Breast epithelium (tissue), 4 donors: Measurements from ENCODE around the gene TXNDC15. TPM values are rescaled to one million over a fixed set of nuclear protein-coding genes. Genes with fewer than 3 reads are reported as not detected.
"Not testable (repeated sequence)": the region's sequence is repeated elsewhere in the genome, so short reads cannot be mapped to it uniquely, and the experiment has no call there.

Experiments used
- DNase-seq, 2 donors: peaks; one replicate each; pipeline ENCODE4 v3.0.0-alpha.2; 2019; ENCODE audit warnings: low spot score in 2 of 2
- H3K27ac ChIP-seq, 2 donors: fragments of 200-600 bp; sonication (generic) in 1 of 2; one replicate each; pipeline ENCODE4 v1.5.1; 2016 to 2019; ENCODE audit warnings: mild to moderate bottlenecking in 1 of 2
- H3K27me3 ChIP-seq, 2 donors: fragments of 200-600 bp; sonication (generic) in 1 of 2; one replicate each; pipeline versions ENCODE4 v1.5.1 to v1.6.0; 2017 to 2019; ENCODE audit warnings: control low read depth in 1 of 2, mild to moderate bottlenecking in 1 of 2
- H3K36me3 ChIP-seq: fragments of 200-600 bp; one replicate; pipeline ENCODE4 v1.5.1; 2019
- H3K4me1 ChIP-seq, 2 donors: fragments of 200-600 bp; sonication (generic); one replicate each; pipeline ENCODE4 v1.5.1; 2016 to 2019; ENCODE audit warnings: control low read depth in 1 of 2
- H3K4me3 ChIP-seq, 3 donors: fragments of 200-600 bp; sonication (generic); 1 replicate in 2 of 3; 2 replicates in 1 of 3; pipeline ENCODE4 v1.5.1; 2016 to 2019; ENCODE audit warnings: mild to moderate bottlenecking in 3 of 3, moderate library complexity in 2 of 3
- H3K9me3 ChIP-seq, 2 donors: fragments of 200-600 bp; sonication (generic) in 1 of 2; one replicate each; pipeline ENCODE4 v1.5.1; 2016 to 2019; ENCODE audit warnings: control low read depth in 1 of 2
- CTCF ChIP-seq, 3 donors: fragments of 450-650 bp; IDR thresholded peaks; one replicate each; pipeline ENCODE4 v1.5.1; 2016 to 2017; ENCODE audit warnings: antibody characterized with exemption in 3 of 3, mild to moderate bottlenecking in 3 of 3, moderate library complexity in 3 of 3
- POLR2A ChIP-seq: fragments of 450-650 bp; IDR thresholded peaks from one replicate; pipeline ENCODE4 v1.6.1; 2016; ENCODE audit warnings: antibody characterized with exemption, mild to moderate bottlenecking, moderate library complexity
- POLR2AphosphoS5 ChIP-seq, 3 donors: sonication (generic); formaldehyde crosslinking; IDR thresholded peaks; one replicate each; pipeline ENCODE4 v1.6.1; 2017; ENCODE audit warnings: antibody characterized with exemption in 3 of 3
- intact Hi-C: fragments of 100-400 bp; cut with DNase I; formaldehyde crosslinking; loops from one replicate; pipeline ENCODE4 v1.15.1; 2023; ENCODE audit warnings: low total_unique reads
- total RNA-seq, 3 donors: library from RNA; depleted of rRNA; stranded (reverse); fragments of >200 nt; gene quantifications; one replicate each; pipeline ENCODE4 v1.1.0, GENCODE V29; 2016

TXNDC15 gene
- total RNA-seq, 3 donors from 2014 or later, result 68.0 to 80.0 (median 74.9) TPM

DNA sequence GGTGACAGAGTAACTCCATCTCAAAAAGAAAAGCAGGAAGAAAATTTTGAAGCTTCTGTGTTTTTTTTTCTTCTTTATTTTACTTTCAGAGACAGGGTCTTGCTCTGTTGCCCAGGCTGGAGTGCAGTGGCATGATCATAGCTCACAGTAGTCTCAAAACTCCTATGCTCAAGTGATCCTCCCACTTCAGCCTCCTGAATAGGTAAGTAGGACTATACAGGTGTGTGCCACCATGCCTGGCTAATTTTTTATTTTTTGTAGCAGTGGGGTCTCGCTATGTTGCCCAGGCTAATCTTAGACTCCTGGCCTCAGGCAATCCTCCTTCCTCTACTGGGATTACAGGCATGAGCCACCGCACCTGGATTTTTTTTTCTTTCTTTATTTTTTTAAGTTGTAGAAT is 38.5 kb upstream of the TXNDC15 start:
- Histone ChIP-seq H3K36me3 (no peaks in the 10 kb centered on the region), H3K27me3 (no peaks in the 10 kb centered on the region), H3K27ac (no peak overlapping the region), H3K4me1 (no peaks in the 10 kb centered on the region), H3K4me3 (no peak overlapping the region), H3K9me3 (no peaks in the 10 kb centered on the region)
- TF ChIP-seq POLR2A (no peak), POLR2AphosphoS5 (IDR thresholded peaks at IDR 0.05) (no peak), CTCF (IDR thresholded peaks at IDR 0.05) (no peak)
- no peak for DNase-seq
- intact Hi-C loops, result no loop called here

GRCh38 chr5:134837530-134838181 is 36.5 kb upstream of the TXNDC15 start:
- no peaks in the 10 kb centered on the region for H3K27me3 ChIP-seq
- no peak overlapping the region for H3K27ac ChIP-seq
- H3K4me3 ChIP-seq, result no peak overlapping the region
- no peaks in the 10 kb centered on the region for H3K4me1 ChIP-seq
- TF ChIP-seq POLR2AphosphoS5 (IDR thresholded peaks at IDR 0.05), result no peak
- no peak for TF ChIP-seq POLR2A
- TF ChIP-seq CTCF (IDR thresholded peaks at IDR 0.05), result no peak
- DNase-seq, result no peak
- H3K9me3 ChIP-seq, result no peaks in the 10 kb centered on the region
- no peaks in the 10 kb centered on the region for H3K36me3 ChIP-seq
- intact Hi-C loops, result no loop called here

- DNase-seq, H3K4me1 ChIP-seq, H3K27ac ChIP-seq, H3K9me3 ChIP-seq, intact Hi-C loops, H3K4me3 ChIP-seq, H3K27me3 ChIP-seq, H3K36me3 ChIP-seq: not testable (repeated sequence)
These were observed 35.8 kb upstream of the TXNDC15 start for GRCh38 chr5:134838361-134838760.

DNA sequence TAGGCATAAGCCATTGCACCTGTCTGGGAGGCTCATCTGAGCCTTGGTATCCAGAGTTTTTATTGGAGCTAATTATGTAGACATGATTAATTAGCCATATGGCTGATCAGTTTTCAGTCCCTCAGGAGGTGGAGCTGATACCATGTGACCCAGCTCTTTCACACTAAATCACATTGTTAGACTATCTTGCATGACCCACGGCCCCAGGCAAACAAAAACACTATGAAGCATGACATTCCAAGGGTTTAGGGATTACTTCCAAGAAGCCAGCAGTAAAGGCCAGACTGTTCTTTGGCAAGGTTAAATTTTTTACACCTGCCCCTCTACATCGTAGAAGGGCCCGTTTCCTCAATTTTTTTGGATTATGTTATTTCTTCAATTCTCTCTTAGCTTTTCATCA is 33.4 kb upstream of the TXNDC15 start:
- Histone ChIP-seq H3K4me1 (no peaks in the 10 kb centered on the region), H3K27me3 (no peaks in the 10 kb centered on the region), H3K4me3 (no peak overlapping the region), H3K9me3 (no peaks in the 10 kb centered on the region), H3K36me3 (no peaks in the 10 kb centered on the region), H3K27ac (no peak overlapping the region)
- no peak for DNase-seq
- intact Hi-C loops, result no loop called here
- no peak for TF ChIP-seq POLR2A
- no peak for TF ChIP-seq CTCF (IDR thresholded peaks at IDR 0.05)
- TF ChIP-seq POLR2AphosphoS5 (IDR thresholded peaks at IDR 0.05), result no peak

- DNase-seq, result no peak
- Histone ChIP-seq H3K36me3 (no peaks in the 10 kb centered on the region), H3K9me3 (no peaks in the 10 kb centered on the region), H3K27me3 (no peaks in the 10 kb centered on the region), H3K4me3 (no peak overlapping the region), H3K27ac (no peak overlapping the region), H3K4me1 (peaks cover 0 to 11% of the 10 kb centered on the region in 2 donors)
- intact Hi-C loops, result no loop called here
- TF ChIP-seq POLR2AphosphoS5 (IDR thresholded peaks at IDR 0.05), result no peak
- no peak for TF ChIP-seq POLR2A
- TF ChIP-seq CTCF (IDR thresholded peaks at IDR 0.05), result no peak
These were observed 29.9 kb upstream of the TXNDC15 start for GRCh38 chr5:134844252-134844651.
